Sigmoid colon (tissue), 4 donors: ENCODE data around the gene TOR2A.

Experiments used
- EP300 ChIP-seq, 4 donors: sonication (generic); formaldehyde crosslinking; IDR thresholded peaks; one replicate each; pipeline ENCODE4 v1.6.1; 2017; ENCODE audit warnings: antibody characterized with exemption in 4 of 4
- POLR2A ChIP-seq, 2 donors: fragments of 450-650 bp; IDR thresholded peaks; one replicate each; pipeline ENCODE4 v1.6.1; 2016; ENCODE audit warnings: antibody characterized with exemption in 2 of 2, mild to moderate bottlenecking in 2 of 2, moderate library complexity in 2 of 2
- TF ChIP-seq, protein P1 (sequence below), 4 experiments: fragments of 450-650 bp in 3 of 4; fragments of 200-600 bp in 1 of 4; IDR thresholded peaks; one replicate each; pipeline ENCODE4 v1.5.1; 2016 to 2019; ENCODE audit warnings: antibody characterized with exemption in 4 of 4, mild to moderate bottlenecking in 3 of 4, moderate library complexity in 2 of 4

DNA sequence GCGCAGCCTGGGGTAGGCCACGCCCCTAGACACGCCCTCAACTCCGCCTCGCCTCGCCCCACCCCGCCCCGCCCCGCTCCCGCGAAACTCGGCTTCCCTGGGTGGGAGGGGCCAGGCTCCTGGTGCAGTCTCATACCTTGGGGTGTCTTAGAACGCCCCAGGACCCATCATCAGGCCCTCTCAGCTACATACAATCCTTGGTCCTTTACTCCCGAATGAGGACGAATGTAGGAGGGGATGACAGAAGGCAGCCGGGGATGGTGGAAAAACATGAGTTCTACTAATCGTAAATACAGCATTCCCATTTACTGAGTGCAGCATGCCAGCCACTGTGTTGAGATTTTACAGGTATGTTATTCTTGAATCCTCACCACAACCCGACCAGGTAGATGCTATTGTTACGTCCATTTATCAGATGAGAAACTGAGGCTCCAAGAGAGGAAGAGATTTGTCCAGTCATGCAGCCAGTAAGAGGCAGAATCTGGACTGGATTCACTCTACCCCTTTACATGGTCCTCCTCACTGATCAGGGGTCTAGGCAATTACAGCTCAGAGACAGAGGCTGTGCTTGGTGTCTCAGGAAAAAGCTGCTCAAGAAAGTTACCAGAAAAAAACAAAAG is 36.6 kb upstream of the TOR2A start:
- TF ChIP-seq, protein P1, sequence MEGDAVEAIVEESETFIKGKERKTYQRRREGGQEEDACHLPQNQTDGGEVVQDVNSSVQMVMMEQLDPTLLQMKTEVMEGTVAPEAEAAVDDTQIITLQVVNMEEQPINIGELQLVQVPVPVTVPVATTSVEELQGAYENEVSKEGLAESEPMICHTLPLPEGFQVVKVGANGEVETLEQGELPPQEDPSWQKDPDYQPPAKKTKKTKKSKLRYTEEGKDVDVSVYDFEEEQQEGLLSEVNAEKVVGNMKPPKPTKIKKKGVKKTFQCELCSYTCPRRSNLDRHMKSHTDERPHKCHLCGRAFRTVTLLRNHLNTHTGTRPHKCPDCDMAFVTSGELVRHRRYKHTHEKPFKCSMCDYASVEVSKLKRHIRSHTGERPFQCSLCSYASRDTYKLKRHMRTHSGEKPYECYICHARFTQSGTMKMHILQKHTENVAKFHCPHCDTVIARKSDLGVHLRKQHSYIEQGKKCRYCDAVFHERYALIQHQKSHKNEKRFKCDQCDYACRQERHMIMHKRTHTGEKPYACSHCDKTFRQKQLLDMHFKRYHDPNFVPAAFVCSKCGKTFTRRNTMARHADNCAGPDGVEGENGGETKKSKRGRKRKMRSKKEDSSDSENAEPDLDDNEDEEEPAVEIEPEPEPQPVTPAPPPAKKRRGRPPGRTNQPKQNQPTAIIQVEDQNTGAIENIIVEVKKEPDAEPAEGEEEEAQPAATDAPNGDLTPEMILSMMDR (IDR thresholded peaks at IDR 0.05): no peak
- TF ChIP-seq POLR2A (IDR thresholded peaks at IDR 0.05) (no peak), EP300 (IDR thresholded peaks at IDR 0.05) (no peak)
